HepG2 (cell line): Measurements from ENCODE around the gene THADA. TPM values are rescaled to one million over a fixed set of nuclear protein-coding genes. Genes with fewer than 3 reads are reported as not detected.

Experiments used
- ATAC-seq: fragments of 200-7000 bp; cut with Tn5 transposase; 3 replicates; pipeline ENCODE4 v1.9.1; 2020; ENCODE audit warnings: mild to moderate bottlenecking, moderate library complexity
- BruUV-seq: library from RNA; stranded (reverse); fragments of 400-500 nt; replicated peaks from 2 replicates; lab custom pipeline; 2021; lab: Mats Ljungman, UMichigan
- CTCF ChIA-PET: fragments of 300-600 bp; formaldehyde crosslinking; extraction: SDS; loops from one replicate; lab custom pipeline; 2021; ENCODE audit warnings: low total read pairs, inconsistent platforms, low intra/inter-chr PET ratio; lab: Yijun Ruan, JAX
- POLR2A ChIA-PET: fragments of 350-600 bp; sonication (Branson Sonifier 250); formaldehyde crosslinking; loops from one replicate; lab custom pipeline; 2020; ENCODE audit warnings: antibody characterized with exemption, inconsistent platforms; lab: Yijun Ruan, JAX
- DNase-seq: peaks from one replicate; pipeline ENCODE4 v3.0.0-alpha.2; 2015; ENCODE audit warnings: low spot score
- FAIRE-seq: peaks from 3 replicates; lab custom pipeline; 2011; peaks lifted over from hg19 to GRCh38; lab: Jason Lieb, UNC
- H2AFZ ChIP-seq: one replicate; pipeline ENCODE4 v1.6.1; 2011; ENCODE audit warnings: low read length, inconsistent platforms
- H3K27ac ChIP-seq: fragments of 300-600 bp; 3 replicates; pipeline ENCODE4 v1.8.0; 2011; ENCODE audit warnings: mixed run types, mild to moderate bottlenecking, mixed read lengths, low read length, inconsistent platforms; ENCODE audit not compliant: insufficient read depth; ENCODE audit errors: extremely low read length
- H3K27me3 ChIP-seq, 2 experiments: fragments of 200-600 bp in 1 of 2; 2 replicates in 1 of 2; 3 replicates in 1 of 2; pipeline versions ENCODE4 v1.6.0 to v1.8.0; 2011; ENCODE audit warnings: low read length in 2 of 2, mild to moderate bottlenecking in 2 of 2, moderate library complexity in 2 of 2, inconsistent platforms in 1 of 2; ENCODE audit not compliant: insufficient read depth in 2 of 2, control insufficient read depth in 1 of 2
- H3K36me3 ChIP-seq, 2 experiments: fragments of 200-600 bp in 1 of 2; replicated peaks in 1 of 2; 2 replicates in 1 of 2; 3 replicates in 1 of 2; pipeline versions ENCODE4 v1.5.1 to v1.8.0; 2011; ENCODE audit warnings: low read length in 2 of 2, inconsistent platforms in 1 of 2; ENCODE audit not compliant: insufficient read depth in 2 of 2, control insufficient read depth in 1 of 2
- H3K4me1 ChIP-seq: 2 replicates; pipeline ENCODE4 v1.5.1; 2012; ENCODE audit warnings: low read length, inconsistent platforms; ENCODE audit not compliant: insufficient read depth
- H3K4me2 ChIP-seq: 2 replicates; pipeline ENCODE4 v1.6.0; 2011; ENCODE audit warnings: low read depth, low read length, inconsistent platforms
- H3K4me3 ChIP-seq, 3 experiments: fragments of 200-600 bp in 1 of 3; sonication (generic), shearing (Covaris generic) in 1 of 3; replicated peaks in 1 of 3; 2 replicates each; pipeline ENCODE4 v1.5.1; 2011 to 2016; ENCODE audit warnings: low read length in 3 of 3, inconsistent platforms in 2 of 3, low read depth in 2 of 3, mild to moderate bottlenecking in 2 of 3, control low read depth in 1 of 3, mixed read lengths in 1 of 3; ENCODE audit not compliant: insufficient read depth in 1 of 3
- H3K79me2 ChIP-seq: one replicate; pipeline ENCODE4 v1.6.1; 2011; ENCODE audit warnings: low read length, inconsistent platforms; ENCODE audit not compliant: insufficient read depth
- H3K9ac ChIP-seq: 2 replicates; pipeline ENCODE4 v1.6.0; 2011; ENCODE audit warnings: mild to moderate bottlenecking, low read depth, low read length, inconsistent platforms; ENCODE audit not compliant: insufficient read depth
- H3K9me3 ChIP-seq: 2 replicates; pipeline ENCODE4 v1.5.1; 2012; ENCODE audit warnings: mild to moderate bottlenecking, low read length
- H4K20me1 ChIP-seq: 2 replicates; pipeline ENCODE4 v1.6.0; 2011; ENCODE audit warnings: inconsistent platforms, mild to moderate bottlenecking, low read length, moderate library complexity; ENCODE audit not compliant: insufficient read depth
- ATF1 ChIP-seq: IDR thresholded peaks from 2 replicates; pipeline ENCODE4 v1.6.1; 2016; ENCODE audit warnings: mild to moderate bottlenecking, control low read depth
- CEBPG ChIP-seq: IDR thresholded peaks from 2 replicates; pipeline ENCODE4 v1.6.1; 2016
- E2F1 ChIP-seq: sonication (generic); formaldehyde crosslinking; IDR thresholded peaks from 2 replicates; pipeline ENCODE4 v1.5.0; 2020; ENCODE audit warnings: missing genetic modification reagents
- GTF2F1 ChIP-seq: fragments of 150-350 bp; IDR thresholded peaks from 2 replicates; pipeline ENCODE4 v1.6.1; 2014; ENCODE audit warnings: low read length
- MBD4 ChIP-seq: IDR thresholded peaks from 2 replicates; pipeline ENCODE4 v1.6.1; 2012; ENCODE audit warnings: low read length, inconsistent platforms, borderline replicate concordance
- NFRKB ChIP-seq: fragments of 450-650 bp; IDR thresholded peaks from 2 replicates; pipeline ENCODE4 v1.6.1; 2017
- NR2F2 ChIP-seq: IDR thresholded peaks from 2 replicates; pipeline ENCODE4 v1.6.1; 2012; ENCODE audit warnings: low read depth, inconsistent platforms, borderline replicate concordance
- SSRP1 ChIP-seq: IDR thresholded peaks from 2 replicates; pipeline ENCODE4 v1.6.1; 2016; ENCODE audit warnings: control low read depth
- SYNCRIP ChIP-seq: fragments of 200-400 bp; formaldehyde crosslinking; IDR thresholded peaks from 2 replicates; pipeline ENCODE4 v1.6.1; 2018; ENCODE audit warnings: mild to moderate bottlenecking, low read depth, low read length; ENCODE audit not compliant: insufficient read depth
- TCF7L2 ChIP-seq: IDR thresholded peaks from 2 replicates; pipeline ENCODE4 v1.6.1; 2011; ENCODE audit warnings: mild to moderate bottlenecking, low read depth, low read length, moderate library complexity
- ZNF317 ChIP-seq: sonication (generic); formaldehyde crosslinking; IDR thresholded peaks from 2 replicates; pipeline ENCODE4 v1.5.0; 2020; ENCODE audit warnings: mild to moderate bottlenecking, missing genetic modification reagents
- ZNF331 ChIP-seq: sonication (generic); formaldehyde crosslinking; IDR thresholded peaks from 2 replicates; pipeline ENCODE4 v1.4.0; 2020; ENCODE audit warnings: missing genetic modification reagents
- ZNF367 ChIP-seq: sonication (generic); formaldehyde crosslinking; IDR thresholded peaks from 2 replicates; pipeline ENCODE4 v1.4.0; 2020; ENCODE audit warnings: missing genetic modification reagents, borderline replicate concordance
- ZNF607 ChIP-seq: sonication (generic); formaldehyde crosslinking; IDR thresholded peaks from 2 replicates; pipeline ENCODE4 v1.5.1; 2020; ENCODE audit warnings: missing genetic modification reagents, mild to moderate bottlenecking, borderline replicate concordance
- WGBS: methylation state at CpG from one replicate; pipeline ENCODE4 v1.1.6; 2017; ENCODE audit warnings: low lambda C conversion rate; 5-methylcytosine and 5-hydroxymethylcytosine counted together
- in situ Hi-C: cut with HindIII; loops from 2 replicates; pipeline ENCODE4 v1.10.0; 2017; ENCODE audit warnings: low pct_unique_long_range_greater_than_20kb; ENCODE audit not compliant: extremely low pct_ligation_motif_present
- intact Hi-C: fragments of 100-400 bp; cut with micrococcal nuclease; formaldehyde crosslinking; loops from one replicate; pipeline ENCODE4 v1.10.0; 2022; ENCODE audit not compliant: unreplicated experiment
- polyA plus RNA-seq, 8 experiments: library from polyadenylated mRNA; depleted of rRNA in 3 of 8; stranded (reverse) in 7 of 8; unstranded in 1 of 8; fragments of >200 nt; fragmentation: Illumina TruSeq in 4 of 8; extraction: Trizol in 4 of 8; gene quantifications; 2 replicates each; pipeline versions ENCODE4 v1.2.1 to v1.2.3, GENCODE V29; 2011 to 2016; ENCODE audit warnings: low read depth in 4 of 8, missing spikeins in 1 of 8, mixed read lengths in 1 of 8; ENCODE audit not compliant: insufficient read depth in 1 of 8
- total RNA-seq, 5 experiments: library from RNA; depleted of rRNA; stranded (reverse); fragments of >200 nt; fragmentation: Illumina TruSeq; extraction: Trizol; gene quantifications; 2 replicates each; pipeline ENCODE4 v1.2.3, GENCODE V29; 2016; ENCODE audit warnings: low read depth in 1 of 5

The THADA gene
- total and polyA plus RNA-seq, 2 of the 13 experiments (the other 11 are each of a cell fraction or from before 2014, with no cell fraction given): 12.7 to 21.7 TPM

- no peaks in the 10 kb centered on the region for H3K27me3 ChIP-seq
- in situ Hi-C loops: no loop called here
- H3K9me3 ChIP-seq: no peaks in the 10 kb centered on the region
- POLR2A ChIA-PET: no interaction called here
- DNase-seq (no peak), FAIRE-seq (no peak), ATAC-seq (no peak)
- H3K79me2 ChIP-seq: no peaks in the 10 kb centered on the region
- H4K20me1 ChIP-seq: no peaks in the 10 kb centered on the region
- CTCF ChIA-PET: no interaction called here
- H3K4me3 ChIP-seq: no peak overlapping the region
- no peak overlapping the region for H2AFZ ChIP-seq
- no peaks in the 10 kb centered on the region; a peak in 1 of 5 replicates for H3K36me3 ChIP-seq
- H3K9ac ChIP-seq: no peak overlapping the region
- H3K4me1 ChIP-seq: no peaks in the 10 kb centered on the region
- no peak overlapping the region for H3K27ac ChIP-seq
- no peak overlapping the region for H3K4me2 ChIP-seq
- 94% methylated on average over 1 of the region's 1 CpG for WGBS
- intact Hi-C loops: no loop called here
- no TSS peak for BruUV-seq
- TF ChIP-seq CEBPG (no peak), SYNCRIP (no peak), ZNF607 (CRISPR knock-in tag) (no peak), NFRKB (no peak), SSRP1 (CRISPR knock-in tag) (no peak), ZNF367 (CRISPR knock-in tag) (no peak), GTF2F1 (no peak), NR2F2 (no peak), ZNF331 (CRISPR knock-in tag) (no peak), E2F1 (CRISPR knock-in tag) (no peak), ZNF317 (CRISPR knock-in tag) (no peak), MBD4 (no peak), ATF1 (no peak), TCF7L2 (no peak)
Measured at GRCh38 chr2:43321446-43321845, 274.4 kb downstream of the THADA start.
